Peyer's patch (tissue), 4 donors: ENCODE results near the gene LDLRAD4.

ENCODE experiments used
- CTCF ChIP-seq, 6 experiments: fragments of 450-650 bp in 4 of 6; fragments of 200-600 bp in 2 of 6; sonication (generic) in 1 of 6; IDR thresholded peaks; one replicate each; pipeline ENCODE4 v1.5.1; 2017 to 2019; ENCODE audit warnings: antibody characterized with exemption in 6 of 6, mild to moderate bottlenecking in 3 of 6, moderate library complexity in 1 of 6
- POLR2A ChIP-seq, 2 donors: fragments of 450-650 bp; IDR thresholded peaks; one replicate each; pipeline ENCODE4 v1.5.1; 2017; ENCODE audit warnings: antibody characterized with exemption in 2 of 2, mild to moderate bottlenecking in 2 of 2, moderate library complexity in 2 of 2

- TF ChIP-seq CTCF (IDR thresholded peaks at IDR 0.05), result no peak
- no peak for TF ChIP-seq POLR2A (IDR thresholded peaks at IDR 0.05)
These were observed 78.5 kb downstream of the LDLRAD4 start for GRCh38 chr18:13296867-13297574.
